ENCODE measurements around the gene FZD10.

FZD10 gene

GRCh38 chr12:130137040-130138018, 24.9 kb upstream of the FZD10 start:
- no peak overlapping the region for H3K9ac ChIP-seq (ENCODE audit: low read length)
- H3K79me1 ChIP-seq (ENCODE audit: low read length), result no peaks in the 10 kb centered on the region
- DNase-seq, result peak in 1 of 2 donors; percentile 11
- H2AK5ac ChIP-seq (ENCODE audit: low read length), result no peak overlapping the region
- no peaks in the 10 kb centered on the region for H3K79me2 ChIP-seq (ENCODE audit: control insufficient read depth, insufficient read depth, low read length, poor library complexity)
- H2BK120ac ChIP-seq (ENCODE audit: insufficient read depth, low read length, poor library complexity), result no peak overlapping the region
- no peak overlapping the region for H3K4me3 ChIP-seq (ENCODE audit: low read depth, low read length)
- H3K18ac ChIP-seq (ENCODE audit: low read length), result no peak overlapping the region
- H3K23ac ChIP-seq (ENCODE audit: low read length), result no peak overlapping the region
- H4K91ac ChIP-seq (ENCODE audit: low read depth, low read length), result no peak overlapping the region
- no CpG with 5 or more reads among the region's 26 CpGs for WGBS (ENCODE audit: extremely low coverage, insufficient coverage, insufficient read length)
- peaks cover 0 to 3% of the 10 kb centered on the region in 2 experiments for H3K4me1 ChIP-seq (ENCODE audit: control insufficient read depth in 1 of 2, insufficient read depth in 2 of 2, low read length in 2 of 2)
- H3K4me2 ChIP-seq (ENCODE audit: low read length), result no peak overlapping the region
- H2BK5ac ChIP-seq (ENCODE audit: low read depth, low read length, poor library complexity), result no peak overlapping the region
- no peaks in the 10 kb centered on the region for H3K27me3 ChIP-seq (ENCODE audit: insufficient read depth, low read length)
- peaks cover 1% of the 10 kb centered on the region for H3K9me3 ChIP-seq (ENCODE audit: insufficient read depth, low read depth, low read length)
- H3K36me3 ChIP-seq (ENCODE audit: control insufficient read depth in 1 of 2, insufficient read depth in 2 of 2, low read length in 2 of 2), result no peaks in the 10 kb centered on the region
- H3K4ac ChIP-seq (ENCODE audit: low read depth, low read length), result no peak overlapping the region
- no peak overlapping the region for H2AFZ ChIP-seq (ENCODE audit: insufficient read depth, low read length, poor library complexity)
- no peak overlapping the region for H3K27ac ChIP-seq (ENCODE audit: low read depth, low read length)
- no peak overlapping the region for H3K14ac ChIP-seq (ENCODE audit: low read length)
- no peak overlapping the region for H2BK12ac ChIP-seq (ENCODE audit: low read length)
- H4K12ac ChIP-seq (ENCODE audit: low read depth, low read length), result no peak overlapping the region
- H4K8ac ChIP-seq (ENCODE audit: low read depth, low read length), result no peak overlapping the region

- no peak overlapping the region for H3K27ac ChIP-seq (ENCODE audit: low read depth, low read length)
- no peak overlapping the region for H4K12ac ChIP-seq (ENCODE audit: low read depth, low read length)
- H3K4me3 ChIP-seq (ENCODE audit: low read depth, low read length), result no peak overlapping the region
- no peak overlapping the region for H3K14ac ChIP-seq (ENCODE audit: low read length)
- H3K9me3 ChIP-seq (ENCODE audit: insufficient read depth, low read depth, low read length), result peaks cover 1% of the 10 kb centered on the region
- H3K36me3 ChIP-seq (ENCODE audit: control insufficient read depth in 1 of 2, insufficient read depth in 2 of 2, low read length in 2 of 2), result no peaks in the 10 kb centered on the region
- DNase-seq, result no peak
- no peak overlapping the region for H3K18ac ChIP-seq (ENCODE audit: low read length)
- H3K27me3 ChIP-seq (ENCODE audit: insufficient read depth, low read length), result no peaks in the 10 kb centered on the region
- H3K79me1 ChIP-seq (ENCODE audit: low read length), result no peaks in the 10 kb centered on the region
- no peak overlapping the region for H2BK120ac ChIP-seq (ENCODE audit: insufficient read depth, low read length, poor library complexity)
- H3K9ac ChIP-seq (ENCODE audit: low read length), result no peak overlapping the region
- H3K4me1 ChIP-seq (ENCODE audit: control insufficient read depth in 1 of 2, insufficient read depth in 2 of 2, low read length in 2 of 2), result peaks cover 0 to 3% of the 10 kb centered on the region in 2 experiments
- no peak overlapping the region for H3K4me2 ChIP-seq (ENCODE audit: low read length)
- no peak overlapping the region for H3K23ac ChIP-seq (ENCODE audit: low read length)
- no CpG with 5 or more reads among the region's 20 CpGs for WGBS (ENCODE audit: extremely low coverage, insufficient coverage, insufficient read length)
- no peak overlapping the region for H2BK12ac ChIP-seq (ENCODE audit: low read length)
- H2BK5ac ChIP-seq (ENCODE audit: low read depth, low read length, poor library complexity), result no peak overlapping the region
- H4K8ac ChIP-seq (ENCODE audit: low read depth, low read length), result no peak overlapping the region
- no peaks in the 10 kb centered on the region for H3K79me2 ChIP-seq (ENCODE audit: control insufficient read depth, insufficient read depth, low read length, poor library complexity)
- no peak overlapping the region for H2AFZ ChIP-seq (ENCODE audit: insufficient read depth, low read length, poor library complexity)
- no peak overlapping the region for H2AK5ac ChIP-seq (ENCODE audit: low read length)
- no peak overlapping the region for H4K91ac ChIP-seq (ENCODE audit: low read depth, low read length)
- H3K4ac ChIP-seq (ENCODE audit: low read depth, low read length), result no peak overlapping the region
Measured at GRCh38 chr12:130138478-130138877, 23.8 kb upstream of the FZD10 start.

GRCh38 chr12:130139567-130140421, 22.5 kb upstream of the FZD10 start:
- no peak overlapping the region for H3K9ac ChIP-seq (ENCODE audit: low read length)
- H3K14ac ChIP-seq (ENCODE audit: low read length), result no peak overlapping the region
- no CpG with 5 or more reads among the region's 25 CpGs for WGBS (ENCODE audit: extremely low coverage, insufficient coverage, insufficient read length)
- H3K36me3 ChIP-seq (ENCODE audit: control insufficient read depth in 1 of 2, insufficient read depth in 2 of 2, low read length in 2 of 2), result no peaks in the 10 kb centered on the region
- no peak overlapping the region for H4K12ac ChIP-seq (ENCODE audit: low read depth, low read length)
- H3K4me3 ChIP-seq (ENCODE audit: low read depth, low read length), result no peak overlapping the region
- H2AK5ac ChIP-seq (ENCODE audit: low read length), result no peak overlapping the region
- no peak overlapping the region for H3K4me2 ChIP-seq (ENCODE audit: low read length)
- no peak overlapping the region for H2BK12ac ChIP-seq (ENCODE audit: low read length)
- H3K79me1 ChIP-seq (ENCODE audit: low read length), result no peaks in the 10 kb centered on the region
- H3K27ac ChIP-seq (ENCODE audit: low read depth, low read length), result no peak overlapping the region
- no peak overlapping the region for H4K8ac ChIP-seq (ENCODE audit: low read depth, low read length)
- H3K27me3 ChIP-seq (ENCODE audit: insufficient read depth, low read length), result no peaks in the 10 kb centered on the region
- H3K79me2 ChIP-seq (ENCODE audit: control insufficient read depth, insufficient read depth, low read length, poor library complexity), result no peaks in the 10 kb centered on the region
- H4K91ac ChIP-seq (ENCODE audit: low read depth, low read length), result no peak overlapping the region
- no peak for DNase-seq
- H2BK5ac ChIP-seq (ENCODE audit: low read depth, low read length, poor library complexity), result no peak overlapping the region
- no peak overlapping the region for H3K4ac ChIP-seq (ENCODE audit: low read depth, low read length)
- no peak overlapping the region for H3K23ac ChIP-seq (ENCODE audit: low read length)
- no peak overlapping the region for H2BK120ac ChIP-seq (ENCODE audit: insufficient read depth, low read length, poor library complexity)
- H3K9me3 ChIP-seq (ENCODE audit: insufficient read depth, low read depth, low read length), result peaks cover 1% of the 10 kb centered on the region
- H3K18ac ChIP-seq (ENCODE audit: low read length), result no peak overlapping the region
- no peak overlapping the region for H2AFZ ChIP-seq (ENCODE audit: insufficient read depth, low read length, poor library complexity)
- peaks cover 0 to 3% of the 10 kb centered on the region in 2 experiments for H3K4me1 ChIP-seq (ENCODE audit: control insufficient read depth in 1 of 2, insufficient read depth in 2 of 2, low read length in 2 of 2)

- no peak overlapping the region for H3K4ac ChIP-seq (ENCODE audit: low read depth, low read length)
- H2AFZ ChIP-seq (ENCODE audit: insufficient read depth, low read length, poor library complexity), result no peak overlapping the region
- no peak overlapping the region for H3K4me2 ChIP-seq (ENCODE audit: low read length)
- no peak overlapping the region for H3K27ac ChIP-seq (ENCODE audit: low read depth, low read length)
- no peaks in the 10 kb centered on the region for H3K79me1 ChIP-seq (ENCODE audit: low read length)
- no peak overlapping the region for H4K12ac ChIP-seq (ENCODE audit: low read depth, low read length)
- peaks cover 0 to 3% of the 10 kb centered on the region in 2 experiments for H3K4me1 ChIP-seq (ENCODE audit: control insufficient read depth in 1 of 2, insufficient read depth in 2 of 2, low read length in 2 of 2)
- no peak overlapping the region for H3K4me3 ChIP-seq (ENCODE audit: low read depth, low read length)
- no peaks in the 10 kb centered on the region for H3K27me3 ChIP-seq (ENCODE audit: insufficient read depth, low read length)
- H3K18ac ChIP-seq (ENCODE audit: low read length), result no peak overlapping the region
- H3K23ac ChIP-seq (ENCODE audit: low read length), result no peak overlapping the region
- H3K9ac ChIP-seq (ENCODE audit: low read length), result no peak overlapping the region
- WGBS (ENCODE audit: extremely low coverage, insufficient coverage, insufficient read length), result no CpG with 5 or more reads among the region's 11 CpGs
- no peak overlapping the region for H2AK5ac ChIP-seq (ENCODE audit: low read length)
- H3K9me3 ChIP-seq (ENCODE audit: insufficient read depth, low read depth, low read length), result peaks cover 3% of the 10 kb centered on the region
- H2BK120ac ChIP-seq (ENCODE audit: insufficient read depth, low read length, poor library complexity), result no peak overlapping the region
- no peaks in the 10 kb centered on the region for H3K36me3 ChIP-seq (ENCODE audit: control insufficient read depth in 1 of 2, insufficient read depth in 2 of 2, low read length in 2 of 2)
- no peak overlapping the region for H3K14ac ChIP-seq (ENCODE audit: low read length)
- no peak overlapping the region for H4K8ac ChIP-seq (ENCODE audit: low read depth, low read length)
- no peak overlapping the region for H2BK5ac ChIP-seq (ENCODE audit: low read depth, low read length, poor library complexity)
- DNase-seq, result no peak
- H2BK12ac ChIP-seq (ENCODE audit: low read length), result no peak overlapping the region
- H3K79me2 ChIP-seq (ENCODE audit: control insufficient read depth, insufficient read depth, low read length, poor library complexity), result no peaks in the 10 kb centered on the region
- H4K91ac ChIP-seq (ENCODE audit: low read depth, low read length), result no peak overlapping the region
Measured at GRCh38 chr12:130141105-130141504, 21.2 kb upstream of the FZD10 start.

All from trophoblast cell (in vitro differentiated cells and primary cell).